MCF 10A (cell line): ENCODE data around the gene RPTOR. TPM values are rescaled to one million over a fixed set of nuclear protein-coding genes. Genes with fewer than 3 reads are reported as not detected.

Experiments used
- BruUV-seq: library from RNA; stranded (reverse); fragments of 400-500 nt; replicated peaks from 2 replicates; lab custom pipeline; 2021; lab: Mats Ljungman, UMichigan
- CTCF ChIA-PET: fragments of 300-600 bp; sonication (Branson Sonifier 250); formaldehyde crosslinking; extraction: SDS; loops from one replicate; lab custom pipeline; 2021; ENCODE audit warnings: antibody characterized with exemption, inconsistent platforms; lab: Yijun Ruan, JAX
- POLR2A ChIA-PET: fragments of 300-600, 350-650 bp; sonication (Branson Sonifier 250); formaldehyde crosslinking; extraction: SDS; loops from one replicate; lab custom pipeline; 2020; ENCODE audit warnings: antibody characterized with exemption, inconsistent platforms; lab: Yijun Ruan, JAX
- DNase-seq: peaks from one replicate; pipeline ENCODE4 v3.0.0-alpha.2; 2018; ENCODE audit not compliant: unreplicated experiment
- H3K27ac Mint-ChIP-seq: one replicate; pipeline ENCODE4 v1.8.0; 2022; ENCODE audit warnings: mild to moderate bottlenecking, low read depth, mixed read lengths; ENCODE audit not compliant: unreplicated experiment
- H3K27me3 Mint-ChIP-seq: one replicate; pipeline ENCODE4 v1.8.0; 2022; ENCODE audit warnings: mixed read lengths; ENCODE audit not compliant: insufficient read depth, unreplicated experiment
- H3K36me3 Mint-ChIP-seq: one replicate; pipeline ENCODE4 v1.8.0; 2022; ENCODE audit warnings: mild to moderate bottlenecking, moderate library complexity, mixed read lengths; ENCODE audit not compliant: insufficient read depth, unreplicated experiment
- H3K4me1 Mint-ChIP-seq: one replicate; pipeline ENCODE4 v1.8.0; 2022; ENCODE audit warnings: mixed read lengths; ENCODE audit not compliant: insufficient read depth, unreplicated experiment
- H3K4me3 Mint-ChIP-seq: one replicate; pipeline ENCODE4 v1.8.0; 2022; ENCODE audit warnings: mild to moderate bottlenecking, moderate library complexity, mixed read lengths; ENCODE audit not compliant: unreplicated experiment
- H3K9me3 Mint-ChIP-seq: one replicate; pipeline ENCODE4 v1.8.0; 2022; ENCODE audit warnings: mixed read lengths; ENCODE audit not compliant: unreplicated experiment
- intact Hi-C: fragments of 100-400 bp; cut with micrococcal nuclease; formaldehyde crosslinking; loops from 2 replicates; pipeline ENCODE4 v1.14.1; 2022
- total RNA-seq: library from RNA; stranded (reverse); gene quantifications from 2 replicates; pipeline ENCODE4 v1.2.3, GENCODE V29; 2022
- TF ChIP-seq, protein P1 (sequence below): fragments of 200-600 bp; IDR thresholded peaks from one replicate; pipeline ENCODE4 v1.8.0; 2022; ENCODE audit warnings: antibody characterized with exemption, mild to moderate bottlenecking; ENCODE audit not compliant: unreplicated experiment

RPTOR gene
- total RNA-seq, 1 experiment from 2014 or later: 41.3 TPM

DNA sequence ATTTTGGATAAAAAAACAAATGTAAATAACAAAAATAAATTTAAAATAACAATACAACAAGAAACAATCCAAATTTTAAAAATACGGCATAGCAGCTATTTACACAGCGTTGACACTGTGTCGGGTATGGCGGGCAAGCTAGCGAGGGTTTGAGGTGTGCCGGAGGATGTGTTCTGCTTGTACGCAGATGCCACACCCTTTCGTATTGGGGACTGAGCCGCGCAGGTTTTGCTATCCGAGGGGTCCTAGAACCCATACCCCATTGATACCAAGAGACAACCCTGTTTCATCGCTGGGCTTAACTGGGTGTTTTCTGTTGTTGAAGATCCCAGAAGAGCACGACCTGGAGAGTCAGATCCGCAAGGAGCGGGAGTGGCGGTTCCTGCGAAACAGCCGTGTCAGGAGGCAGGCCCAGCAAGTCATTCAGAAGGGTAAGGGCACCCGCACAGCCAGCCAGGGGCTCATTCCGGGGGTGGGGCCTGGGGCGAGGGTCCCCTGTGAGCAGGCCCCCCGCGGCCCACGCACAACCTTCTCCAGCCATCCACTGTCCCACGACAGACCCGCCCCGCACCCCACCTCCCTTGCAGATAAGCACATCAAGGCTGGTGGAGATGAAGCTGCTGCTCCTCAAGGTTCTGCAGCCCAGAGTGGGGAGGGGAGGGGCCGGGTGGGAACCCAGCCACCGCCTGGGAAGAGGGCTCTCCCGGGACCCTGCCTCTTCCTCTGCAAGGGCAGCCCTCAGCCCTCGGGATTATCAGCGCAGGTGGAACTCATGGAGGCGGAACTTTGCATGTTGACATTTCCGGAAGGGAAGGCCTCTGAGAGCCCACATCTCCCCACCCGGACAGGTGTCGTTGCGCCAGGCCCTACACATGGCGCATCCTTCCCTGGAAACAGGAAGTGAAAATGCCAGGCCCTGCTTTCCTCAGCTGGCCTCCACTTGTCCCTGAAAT, 395.8 kb downstream of the RPTOR start:
- ChIA-PET POLR2A (interaction anchor here (0.6 kb wide), 1 partner anchor 199 kb away, joined by 3 read pairs; no protein-coding TSS in a partner anchor), CTCF (interaction anchor here (1.1 kb wide), 1 partner anchor 75 kb away, joined by 4 read pairs; no protein-coding TSS in a partner anchor)
- Mint-ChIP-seq H3K9me3 (no peaks in the 10 kb centered on the region), H3K4me3 (no peak overlapping the region), H3K4me1 (peaks cover 6% of the 10 kb centered on the region), H3K27ac (no peak overlapping the region), H3K36me3 (peaks cover 16% of the 10 kb centered on the region), H3K27me3 (no peaks in the 10 kb centered on the region)
- BruUV-seq: no TSS peak
- DNase-seq: no peak
- TF ChIP-seq, protein P1, sequence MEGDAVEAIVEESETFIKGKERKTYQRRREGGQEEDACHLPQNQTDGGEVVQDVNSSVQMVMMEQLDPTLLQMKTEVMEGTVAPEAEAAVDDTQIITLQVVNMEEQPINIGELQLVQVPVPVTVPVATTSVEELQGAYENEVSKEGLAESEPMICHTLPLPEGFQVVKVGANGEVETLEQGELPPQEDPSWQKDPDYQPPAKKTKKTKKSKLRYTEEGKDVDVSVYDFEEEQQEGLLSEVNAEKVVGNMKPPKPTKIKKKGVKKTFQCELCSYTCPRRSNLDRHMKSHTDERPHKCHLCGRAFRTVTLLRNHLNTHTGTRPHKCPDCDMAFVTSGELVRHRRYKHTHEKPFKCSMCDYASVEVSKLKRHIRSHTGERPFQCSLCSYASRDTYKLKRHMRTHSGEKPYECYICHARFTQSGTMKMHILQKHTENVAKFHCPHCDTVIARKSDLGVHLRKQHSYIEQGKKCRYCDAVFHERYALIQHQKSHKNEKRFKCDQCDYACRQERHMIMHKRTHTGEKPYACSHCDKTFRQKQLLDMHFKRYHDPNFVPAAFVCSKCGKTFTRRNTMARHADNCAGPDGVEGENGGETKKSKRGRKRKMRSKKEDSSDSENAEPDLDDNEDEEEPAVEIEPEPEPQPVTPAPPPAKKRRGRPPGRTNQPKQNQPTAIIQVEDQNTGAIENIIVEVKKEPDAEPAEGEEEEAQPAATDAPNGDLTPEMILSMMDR: no peak
- intact Hi-C loops: no loop called here

DNA sequence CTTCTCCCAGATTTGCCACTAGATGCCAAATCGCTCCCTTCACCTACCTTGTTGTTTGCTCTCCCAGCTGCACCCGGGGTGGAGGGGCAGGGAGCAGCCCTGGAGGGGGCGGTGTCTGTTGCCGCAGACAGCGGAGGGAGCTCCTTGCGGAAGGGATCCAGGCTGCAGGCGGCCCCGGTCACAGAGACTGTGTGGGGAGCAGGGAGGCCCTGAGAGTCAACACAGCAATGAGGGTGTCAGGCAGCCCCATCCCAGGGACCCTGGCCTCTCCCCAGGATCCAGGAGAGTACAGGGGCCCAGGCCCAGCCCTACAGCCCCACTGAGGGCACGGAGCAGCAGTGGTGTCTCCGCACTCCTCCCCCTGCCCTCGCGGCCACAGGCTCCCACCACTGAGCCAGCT, 396.5 kb downstream of the RPTOR start:
- POLR2A ChIA-PET: interaction anchor here (0.6 kb wide), 1 partner anchor 200 kb away, joined by 3 read pairs; no protein-coding TSS in a partner anchor

DNA sequence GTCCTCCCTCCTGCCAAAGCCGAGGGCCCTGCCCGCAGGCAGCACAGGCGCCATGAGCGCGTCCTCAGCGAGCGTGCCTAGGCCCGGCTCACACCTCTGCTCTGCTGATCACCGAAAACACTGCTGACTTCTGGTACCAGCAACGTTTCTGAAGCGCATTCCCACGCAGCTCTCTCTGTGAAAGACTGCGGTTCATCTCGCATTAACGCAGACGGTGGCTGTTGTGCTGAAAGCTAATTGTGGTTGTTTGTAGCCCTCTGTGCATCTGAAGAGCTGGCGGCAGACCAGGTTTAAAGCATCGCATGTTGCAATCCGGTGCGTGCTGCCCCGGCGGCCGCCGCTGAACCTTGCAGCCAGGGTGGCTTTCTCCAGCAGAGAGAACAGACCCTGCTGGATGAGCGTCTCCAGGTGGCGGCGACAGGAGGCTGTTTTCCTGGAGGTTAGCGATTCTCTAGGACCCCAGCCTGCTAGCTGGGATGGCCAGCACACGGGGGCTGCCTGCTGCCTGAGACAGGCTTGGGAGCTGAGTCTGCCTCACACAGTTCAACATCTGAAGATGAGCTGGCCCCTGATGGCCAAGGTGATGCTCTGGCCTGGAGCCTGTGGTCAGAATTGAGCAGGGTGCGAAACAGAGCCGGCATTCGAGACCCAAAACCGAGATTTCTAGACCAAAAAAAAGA, 397.2 kb downstream of the RPTOR start:
- intact Hi-C loops: loop anchor here (1.0 kb wide), 1 partner anchor 28 kb away; no protein-coding TSS in a partner anchor
- no TSS peak for BruUV-seq
- Mint-ChIP-seq H3K4me1 (peaks cover 6% of the 10 kb centered on the region), H3K36me3 (peaks cover 16% of the 10 kb centered on the region), H3K27ac (no peak overlapping the region), H3K4me3 (no peak overlapping the region), H3K9me3 (no peaks in the 10 kb centered on the region), H3K27me3 (no peaks in the 10 kb centered on the region)
- POLR2A ChIA-PET: interaction anchor here (1.0 kb wide), 1 partner anchor 17 kb away, joined by 3 read pairs; no protein-coding TSS in a partner anchor
- TF ChIP-seq, protein P1: no peak
- CTCF ChIA-PET: interaction anchor here (0.6 to 1.3 kb wide), 6 partner anchors 12 to 515 kb away, joined by 3 to 4 read pairs (median 3); no protein-coding TSS in a partner anchor
- no peak for DNase-seq

More for the DNA sequence above, 396.5 kb downstream of the RPTOR start:
- Mint-ChIP-seq H3K9me3 (no peaks in the 10 kb centered on the region), H3K4me3 (no peak overlapping the region), H3K27me3 (no peaks in the 10 kb centered on the region), H3K4me1 (peaks cover 6% of the 10 kb centered on the region), H3K27ac (no peak overlapping the region), H3K36me3 (peaks cover 16% of the 10 kb centered on the region)
- BruUV-seq: no TSS peak
- intact Hi-C loops: no loop called here
- no peak for DNase-seq
- TF ChIP-seq, protein P1: no peak
- CTCF ChIA-PET: interaction anchor here (1.1 to 1.3 kb wide), 2 partner anchors 11 to 76 kb away, joined by 4 read pairs; no protein-coding TSS in a partner anchor
